H9 (cell line): Measurements from ENCODE around the gene DBNL. TPM values are rescaled to one million over a fixed set of nuclear protein-coding genes. Genes with fewer than 3 reads are reported as not detected.

Experiments
- DNase-seq: peaks from one replicate; pipeline ENCODE4 v3.0.0-alpha.2; 2017
- H2AFZ ChIP-seq: one replicate; pipeline ENCODE4 v1.6.1; 2013; ENCODE audit warnings: mild to moderate bottlenecking, low read length, control low read depth, moderate library complexity
- H2AK5ac ChIP-seq: 2 replicates; pipeline ENCODE4 v1.6.1; 2013; ENCODE audit warnings: low read length, control low read depth, mixed read lengths; ENCODE audit not compliant: insufficient read length
- H2BK120ac ChIP-seq: one replicate; pipeline ENCODE4 v1.6.1; 2013; ENCODE audit warnings: low read depth, mild to moderate bottlenecking, low read length, control low read depth, inconsistent platforms; ENCODE audit not compliant: poor library complexity, severe bottlenecking
- H2BK12ac ChIP-seq: 2 replicates; pipeline ENCODE4 v1.6.1; 2013; ENCODE audit warnings: low read length, control low read depth, mixed read lengths, low read depth; ENCODE audit not compliant: insufficient read length
- H2BK15ac ChIP-seq: 2 replicates; pipeline ENCODE4 v1.6.1; 2013; ENCODE audit warnings: low read depth, low read length, control low read depth
- H2BK20ac ChIP-seq: one replicate; pipeline ENCODE4 v1.6.1; 2013; ENCODE audit warnings: low read depth, mild to moderate bottlenecking, low read length, control low read depth, inconsistent platforms; ENCODE audit not compliant: poor library complexity, severe bottlenecking
- H2BK5ac ChIP-seq: 2 replicates; pipeline ENCODE4 v1.6.1; 2013; ENCODE audit warnings: low read length, control low read depth, mixed read lengths; ENCODE audit not compliant: insufficient read length
- H3K14ac ChIP-seq: 2 replicates; pipeline ENCODE4 v1.6.1; 2013; ENCODE audit warnings: low read length, control low read depth; ENCODE audit not compliant: insufficient read depth
- H3K18ac ChIP-seq: 2 replicates; pipeline ENCODE4 v1.6.1; 2013; ENCODE audit warnings: low read depth, mild to moderate bottlenecking, mixed read lengths, low read length, control low read depth; ENCODE audit not compliant: insufficient read length
- H3K23ac ChIP-seq: 2 replicates; pipeline ENCODE4 v1.6.1; 2013; ENCODE audit warnings: low read length, control low read depth, mixed read lengths, low read depth; ENCODE audit not compliant: insufficient read length
- H3K23me2 ChIP-seq: 2 replicates; pipeline ENCODE4 v1.6.1; 2013; ENCODE audit warnings: low read depth, mild to moderate bottlenecking, mixed read lengths, low read length, control low read depth; ENCODE audit not compliant: insufficient read length, poor library complexity, severe bottlenecking
- H3K27ac ChIP-seq: 2 replicates; pipeline ENCODE4 v1.5.1; 2013; ENCODE audit warnings: low read length, control low read depth, mixed read lengths, low read depth; ENCODE audit not compliant: insufficient read length
- H3K27me3 ChIP-seq: 2 replicates; pipeline ENCODE4 v1.6.1; 2013; ENCODE audit warnings: low read length, control low read depth, inconsistent platforms; ENCODE audit not compliant: insufficient read depth
- H3K4ac ChIP-seq: 2 replicates; pipeline ENCODE4 v1.6.1; 2013; ENCODE audit warnings: low read depth, mild to moderate bottlenecking, control low read depth, inconsistent platforms, low read length, moderate library complexity
- H3K4me1 ChIP-seq: 2 replicates; pipeline ENCODE4 v1.6.1; 2013; ENCODE audit warnings: low read length, control low read depth, inconsistent platforms; ENCODE audit not compliant: insufficient read depth
- H3K4me2 ChIP-seq: 2 replicates; pipeline ENCODE4 v1.6.1; 2013; ENCODE audit warnings: low read length, control low read depth, mixed read lengths; ENCODE audit not compliant: insufficient read length, insufficient read depth
- H3K56ac ChIP-seq: 2 replicates; pipeline ENCODE4 v1.6.1; 2013; ENCODE audit warnings: low read depth, mild to moderate bottlenecking, mixed read lengths, low read length, control low read depth; ENCODE audit not compliant: insufficient read length
- H3K79me1 ChIP-seq: 2 replicates; pipeline ENCODE4 v1.6.1; 2013; ENCODE audit warnings: low read depth, mild to moderate bottlenecking, moderate library complexity, low read length, control low read depth, inconsistent platforms; ENCODE audit not compliant: insufficient read depth, poor library complexity, severe bottlenecking
- H3K79me2 ChIP-seq: 2 replicates; pipeline ENCODE4 v1.6.1; 2013; ENCODE audit warnings: low read length, control low read depth, inconsistent platforms; ENCODE audit not compliant: insufficient read depth
- H3K9ac ChIP-seq: 2 replicates; pipeline ENCODE4 v1.6.1; 2013; ENCODE audit warnings: low read length, control low read depth, mixed read lengths; ENCODE audit not compliant: insufficient read length; ENCODE audit errors: extremely low read depth
- H3K9me3 ChIP-seq: one replicate; pipeline ENCODE4 v1.6.1; 2013; ENCODE audit warnings: low read depth, low read length, inconsistent platforms; ENCODE audit not compliant: control insufficient read depth
- H3T11ph ChIP-seq: one replicate; pipeline ENCODE4 v1.6.1; 2013; ENCODE audit warnings: mild to moderate bottlenecking, low read length, control low read depth, inconsistent platforms
- H4K20me1 ChIP-seq: one replicate; pipeline ENCODE4 v1.6.1; 2013; ENCODE audit not compliant: control insufficient read depth, insufficient read length, insufficient read depth
- H4K5ac ChIP-seq: 2 replicates; pipeline ENCODE4 v1.6.1; 2013; ENCODE audit warnings: low read depth, mild to moderate bottlenecking, mixed read lengths, low read length, control low read depth; ENCODE audit not compliant: insufficient read length
- H4K8ac ChIP-seq: replicated peaks from 2 replicates; pipeline ENCODE4 v1.6.1; 2013; ENCODE audit warnings: low read length, control low read depth, mixed read lengths, low read depth; ENCODE audit not compliant: insufficient read length
- H4K91ac ChIP-seq: 2 replicates; pipeline ENCODE4 v1.6.1; 2013; ENCODE audit warnings: low read depth, mild to moderate bottlenecking, moderate library complexity, mixed read lengths, low read length, control low read depth; ENCODE audit not compliant: insufficient read length
- H3K27ac Mint-ChIP-seq, 3 experiments: 2 replicates in 2 of 3; 3 replicates in 1 of 3; pipeline ENCODE4 v1.8.0; 2020 to 2021; ENCODE audit warnings: mixed read lengths in 3 of 3, mild to moderate bottlenecking in 1 of 3, moderate library complexity in 1 of 3
- H3K27me3 Mint-ChIP-seq: 2 replicates; pipeline ENCODE4 v1.8.0; 2021; ENCODE audit warnings: low read depth, mild to moderate bottlenecking, moderate library complexity, mixed read lengths
- H3K36me3 Mint-ChIP-seq, 3 experiments: 2 replicates in 2 of 3; 3 replicates in 1 of 3; pipeline ENCODE4 v1.8.0; 2020 to 2021; ENCODE audit warnings: low read depth in 3 of 3, mixed read lengths in 3 of 3; ENCODE audit not compliant: insufficient read depth in 1 of 3
- H3K4me1 Mint-ChIP-seq, 2 experiments: 2 replicates each; pipeline ENCODE4 v1.8.0; 2020; ENCODE audit warnings: mixed read lengths in 2 of 2
- H3K4me3 Mint-ChIP-seq, 2 experiments: 2 replicates in 1 of 2; 3 replicates in 1 of 2; pipeline ENCODE4 v1.8.0; 2020 to 2021; ENCODE audit warnings: mild to moderate bottlenecking in 2 of 2, mixed read lengths in 2 of 2, moderate library complexity in 1 of 2
- H3K9me3 Mint-ChIP-seq, 2 experiments: 2 replicates in 1 of 2; 3 replicates in 1 of 2; pipeline ENCODE4 v1.8.0; 2020; ENCODE audit warnings: mild to moderate bottlenecking in 2 of 2, mixed read lengths in 2 of 2, moderate library complexity in 1 of 2
- WGBS: extraction: QIAGEN DNeasy Blood & Tissue Kit; methylation state at CpG from one replicate; pipeline ENCODE4 v1.1.7; 2013; ENCODE audit warnings: missing lambda C conversion rate, low lambda C conversion rate, mixed read lengths; ENCODE audit not compliant: insufficient read length; ENCODE audit errors: extremely low coverage; 5-methylcytosine and 5-hydroxymethylcytosine counted together
- total RNA-seq: library from RNA; stranded (reverse); gene quantifications from 2 replicates; pipeline ENCODE4 v1.2.1, GENCODE V29; 2021
- TF ChIP-seq, protein P1 (sequence below): fragments of 200-600 bp; sonication (generic); conservative IDR thresholded peaks from 3 replicates; pipeline ENCODE4 v1.8.0; 2021; ENCODE audit warnings: antibody characterized with exemption, mild to moderate bottlenecking

Gene DBNL
- total RNA-seq, 1 experiment from 2014 or later: 51.3 TPM

DNA sequence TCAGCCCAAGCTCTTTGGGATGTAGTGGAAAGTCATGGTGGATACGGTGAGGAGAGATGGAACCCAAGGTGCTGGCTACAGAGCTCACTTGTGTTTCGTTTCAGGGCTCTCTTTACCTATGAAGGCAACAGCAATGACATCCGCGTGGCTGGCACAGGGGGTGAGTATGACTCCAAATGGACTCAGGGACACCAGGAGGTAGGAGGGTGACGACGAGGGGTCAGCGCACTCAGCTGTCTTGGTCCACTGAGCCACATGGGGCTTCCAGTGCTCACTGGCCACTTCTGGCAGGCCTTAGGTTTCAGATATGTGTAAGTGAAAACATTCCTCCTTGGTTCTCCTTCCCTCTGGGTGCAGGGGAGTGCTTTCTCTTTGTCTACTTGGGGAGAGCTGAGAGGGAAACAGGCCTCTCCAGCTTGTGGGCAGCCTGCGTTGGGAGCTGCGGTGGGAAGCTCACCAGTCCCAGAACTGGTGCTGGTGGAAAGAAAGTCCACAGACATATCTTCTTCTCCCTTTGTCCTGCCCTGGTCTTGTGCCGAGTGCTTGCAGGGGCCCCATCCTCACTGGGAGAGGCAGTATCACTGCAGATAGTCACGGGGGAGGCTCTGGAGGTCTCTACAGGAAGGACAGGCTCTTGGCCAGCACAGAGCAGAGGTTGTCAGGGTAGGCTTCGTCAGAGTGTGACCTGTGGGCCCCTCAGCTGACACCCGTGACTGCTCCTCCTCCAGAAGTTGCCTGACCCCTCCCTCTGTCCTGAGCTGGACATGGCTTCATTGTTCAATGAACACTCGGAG, 5.8 kb downstream of the DBNL start:
- Histone ChIP-seq H4K8ac (no peak overlapping the region), H3K56ac (no peak overlapping the region), H2AFZ (no peak overlapping the region), H3K4me2 (no peak overlapping the region), H3K9ac (no peak overlapping the region), H3K9me3 (no peaks in the 10 kb centered on the region), H3K4ac (no peak overlapping the region), H3K14ac (no peak overlapping the region), H3K23me2 (peaks cover 3% of the 10 kb centered on the region), H4K20me1 (no peaks in the 10 kb centered on the region), H4K5ac (no peak overlapping the region), H3K79me1 (no peaks in the 10 kb centered on the region), H3K18ac (no peak overlapping the region), H2BK20ac (no peak overlapping the region), H3K27ac (no peak overlapping the region), H2AK5ac (no peak overlapping the region), H3K23ac (no peak overlapping the region), H2BK120ac (no peak overlapping the region), H3K27me3 (no peaks in the 10 kb centered on the region), H2BK5ac (no peak overlapping the region), H2BK15ac (no peak overlapping the region), H3K79me2 (peaks cover 2% of the 10 kb centered on the region; the same call in 1 of the 2 replicates), H3T11ph (no peak overlapping the region), H3K4me1 (no peaks in the 10 kb centered on the region; the same call in 1 of the 2 replicates), H4K91ac (no peak overlapping the region), H2BK12ac (no peak overlapping the region)
- H3K36me3 Mint-ChIP-seq: peaks cover 9 to 47% (median 37%) of the 10 kb centered on the region in 3 experiments; a peak in 6 of 7 replicates
- peak; percentile 15 for DNase-seq
- H3K4me3 Mint-ChIP-seq: no peak overlapping the region; a peak in 1 of 5 replicates
- H3K4me1 Mint-ChIP-seq: peaks cover 7 to 9% of the 10 kb centered on the region in 2 experiments
- H3K27me3 Mint-ChIP-seq: no peaks in the 10 kb centered on the region
- no peaks in the 10 kb centered on the region for H3K9me3 Mint-ChIP-seq
- H3K27ac Mint-ChIP-seq: no peak overlapping the region
- WGBS: no CpG with 5 or more reads among the region's 14 CpGs
- TF ChIP-seq, protein P1, sequence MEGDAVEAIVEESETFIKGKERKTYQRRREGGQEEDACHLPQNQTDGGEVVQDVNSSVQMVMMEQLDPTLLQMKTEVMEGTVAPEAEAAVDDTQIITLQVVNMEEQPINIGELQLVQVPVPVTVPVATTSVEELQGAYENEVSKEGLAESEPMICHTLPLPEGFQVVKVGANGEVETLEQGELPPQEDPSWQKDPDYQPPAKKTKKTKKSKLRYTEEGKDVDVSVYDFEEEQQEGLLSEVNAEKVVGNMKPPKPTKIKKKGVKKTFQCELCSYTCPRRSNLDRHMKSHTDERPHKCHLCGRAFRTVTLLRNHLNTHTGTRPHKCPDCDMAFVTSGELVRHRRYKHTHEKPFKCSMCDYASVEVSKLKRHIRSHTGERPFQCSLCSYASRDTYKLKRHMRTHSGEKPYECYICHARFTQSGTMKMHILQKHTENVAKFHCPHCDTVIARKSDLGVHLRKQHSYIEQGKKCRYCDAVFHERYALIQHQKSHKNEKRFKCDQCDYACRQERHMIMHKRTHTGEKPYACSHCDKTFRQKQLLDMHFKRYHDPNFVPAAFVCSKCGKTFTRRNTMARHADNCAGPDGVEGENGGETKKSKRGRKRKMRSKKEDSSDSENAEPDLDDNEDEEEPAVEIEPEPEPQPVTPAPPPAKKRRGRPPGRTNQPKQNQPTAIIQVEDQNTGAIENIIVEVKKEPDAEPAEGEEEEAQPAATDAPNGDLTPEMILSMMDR: no peak
